ENCODE measurements around the gene EDAR. TPM values are rescaled to one million over a fixed set of nuclear protein-coding genes. Genes with fewer than 3 reads are reported as not detected.

Gene EDAR
- total RNA-seq, 1 experiment from 2014 or later: 0.82 TPM

DNA sequence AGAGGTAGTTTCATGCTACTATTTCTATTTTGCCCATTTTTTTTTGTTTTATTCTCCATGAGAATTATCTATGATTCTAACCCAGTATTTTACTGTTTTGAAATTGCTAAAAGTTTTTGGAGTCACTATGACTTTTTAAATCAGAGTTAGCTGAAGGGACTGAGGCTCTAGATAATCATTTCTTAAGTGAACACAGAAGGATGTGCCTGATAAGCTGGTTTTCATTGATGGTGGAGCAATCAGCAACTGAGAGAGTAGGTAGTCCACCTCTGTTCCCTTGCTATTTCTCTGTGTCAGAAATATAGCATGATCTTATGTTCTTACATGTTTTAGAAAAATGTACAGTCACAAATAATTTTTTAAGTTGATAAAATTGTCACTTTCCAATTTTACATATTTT lies 143.1 kb downstream of the EDAR start:
- Histone ChIP-seq H3K4me1 (no peaks in the 10 kb centered on the region), H3K36me3 (ENCODE audit: control insufficient read depth, insufficient read depth, low read length) (no peaks in the 10 kb centered on the region), H3K4me3 (ENCODE audit: low read depth, low read length) (no peak overlapping the region), H3K9me3 (0 out of 2 replicates have a peak, but pooled peaks cover 10% of the 10 kb centered on the region), H3K27me3 (replicated peaks; ENCODE audit: control insufficient read depth, insufficient read depth, low read length) (no peaks in the 10 kb centered on the region)
- Mint-ChIP-seq H3K9me3 (ENCODE audit: unreplicated experiment) (peaks cover 13% of the 10 kb centered on the region), H3K4me3 (ENCODE audit: unreplicated experiment) (no peak overlapping the region), H3K27me3 (ENCODE audit: insufficient read depth, unreplicated experiment) (no peaks in the 10 kb centered on the region), H3K36me3 (ENCODE audit: insufficient read depth, unreplicated experiment) (peaks cover 24% of the 10 kb centered on the region), H3K27ac (ENCODE audit: unreplicated experiment) (no peak overlapping the region), H3K4me1 (ENCODE audit: low read depth, unreplicated experiment) (no peaks in the 10 kb centered on the region)
- POLR2A ChIA-PET: no interaction called here
- CTCF ChIA-PET: no interaction called here
- TF ChIP-seq, protein P1, sequence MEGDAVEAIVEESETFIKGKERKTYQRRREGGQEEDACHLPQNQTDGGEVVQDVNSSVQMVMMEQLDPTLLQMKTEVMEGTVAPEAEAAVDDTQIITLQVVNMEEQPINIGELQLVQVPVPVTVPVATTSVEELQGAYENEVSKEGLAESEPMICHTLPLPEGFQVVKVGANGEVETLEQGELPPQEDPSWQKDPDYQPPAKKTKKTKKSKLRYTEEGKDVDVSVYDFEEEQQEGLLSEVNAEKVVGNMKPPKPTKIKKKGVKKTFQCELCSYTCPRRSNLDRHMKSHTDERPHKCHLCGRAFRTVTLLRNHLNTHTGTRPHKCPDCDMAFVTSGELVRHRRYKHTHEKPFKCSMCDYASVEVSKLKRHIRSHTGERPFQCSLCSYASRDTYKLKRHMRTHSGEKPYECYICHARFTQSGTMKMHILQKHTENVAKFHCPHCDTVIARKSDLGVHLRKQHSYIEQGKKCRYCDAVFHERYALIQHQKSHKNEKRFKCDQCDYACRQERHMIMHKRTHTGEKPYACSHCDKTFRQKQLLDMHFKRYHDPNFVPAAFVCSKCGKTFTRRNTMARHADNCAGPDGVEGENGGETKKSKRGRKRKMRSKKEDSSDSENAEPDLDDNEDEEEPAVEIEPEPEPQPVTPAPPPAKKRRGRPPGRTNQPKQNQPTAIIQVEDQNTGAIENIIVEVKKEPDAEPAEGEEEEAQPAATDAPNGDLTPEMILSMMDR (IDR thresholded peaks at IDR 0.05; ENCODE audit: insufficient read depth in 1 of 2, low read depth in 1 of 2, low read length in 1 of 2, severe bottlenecking in 1 of 2, unreplicated experiment in 1 of 2): no peak
- no TSS peak for BruUV-seq (replicated peaks)
- DNase-seq: no peak
- intact Hi-C loops (cut with micrococcal nuclease; ENCODE audit: unreplicated experiment): no loop called here

Other genes with a start within 250 kb of the EDAR start
- 14.4 and 14.9 TPM in 2 replicates for gene CCDC138, start 202.4 kb downstream of the EDAR start, total RNA-seq (2022)
- 0.98 and 1.1 TPM in 2 replicates for gene SH3RF3, start 140.0 kb upstream of the EDAR start, total RNA-seq (2022)

Measured in Caco-2 (cell line).